Measurements from ENCODE around the gene QPRT.

GRCh38 chr16:29644338-29644857, 34.6 kb upstream of the QPRT start:
- no peak for TF ChIP-seq CTCF (IDR thresholded peaks at IDR 0.05)
- TF ChIP-seq POLR2AphosphoS5 (IDR thresholded peaks at IDR 0.05) = no peak

Measured in sigmoid colon (tissue), 4 donors.